ENCODE data around the gene ENPP4.
"Not testable (repeated sequence)": the region's sequence is repeated elsewhere in the genome, so short reads cannot be mapped to it uniquely, and the experiment has no call there.

DNA sequence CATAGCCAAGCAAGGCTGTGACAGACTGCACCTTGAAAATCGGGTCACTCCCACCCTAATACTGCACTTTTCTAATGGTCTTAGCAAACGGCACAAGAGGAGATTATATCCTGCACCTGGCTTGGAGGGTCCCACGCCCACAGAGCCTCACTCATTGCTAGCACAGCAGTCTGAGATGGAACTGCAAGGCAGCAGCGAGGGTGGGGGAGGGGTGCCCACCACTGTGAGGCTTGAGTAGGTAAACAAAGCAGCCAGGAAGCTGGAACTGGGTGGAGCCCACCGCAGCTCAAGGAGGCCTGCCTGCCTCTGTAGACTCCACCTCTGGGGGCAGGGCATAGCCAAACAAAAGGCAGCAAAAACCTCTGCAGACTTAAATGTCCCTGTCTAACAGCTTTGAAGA lies 10.1 kb upstream of the ENPP4 start:
- TF ChIP-seq POLR2A (IDR thresholded peaks at IDR 0.05; ENCODE audit: low read depth, low read length); POLR2AphosphoS5 (IDR thresholded peaks at IDR 0.05; ENCODE audit: low read depth, low read length); TAF1 (IDR thresholded peaks at IDR 0.05; ENCODE audit: low read depth, low read length); SPI1 (IDR thresholded peaks at IDR 0.05; ENCODE audit: low read depth, low read length); PAX5 (IDR thresholded peaks at IDR 0.05; ENCODE audit: insufficient read depth, low read length, severe bottlenecking); POU2F2 (IDR thresholded peaks at IDR 0.05; ENCODE audit: low read depth, low read length): not testable (repeated sequence)
